HepG2 (cell line): ENCODE measurements around the gene MTA3. TPM values are rescaled to one million over a fixed set of nuclear protein-coding genes. Genes with fewer than 3 reads are reported as not detected.

Experiments
- ATAC-seq: fragments of 200-7000 bp; cut with Tn5 transposase; 3 replicates; pipeline ENCODE4 v1.9.1; 2020; ENCODE audit warnings: mild to moderate bottlenecking, moderate library complexity
- BruUV-seq: library from RNA; stranded (reverse); fragments of 400-500 nt; replicated peaks from 2 replicates; lab custom pipeline; 2021; lab: Mats Ljungman, UMichigan
- CTCF ChIA-PET: fragments of 300-600 bp; formaldehyde crosslinking; extraction: SDS; loops from one replicate; lab custom pipeline; 2021; ENCODE audit warnings: low total read pairs, inconsistent platforms, low intra/inter-chr PET ratio; lab: Yijun Ruan, JAX
- POLR2A ChIA-PET: fragments of 350-600 bp; sonication (Branson Sonifier 250); formaldehyde crosslinking; loops from one replicate; lab custom pipeline; 2020; ENCODE audit warnings: antibody characterized with exemption, inconsistent platforms; lab: Yijun Ruan, JAX
- DNase-seq: peaks from one replicate; pipeline ENCODE4 v3.0.0-alpha.2; 2015; ENCODE audit warnings: low spot score
- FAIRE-seq: peaks from 3 replicates; lab custom pipeline; 2011; peaks lifted over from hg19 to GRCh38; lab: Jason Lieb, UNC
- H2AFZ ChIP-seq: one replicate; pipeline ENCODE4 v1.6.1; 2011; ENCODE audit warnings: low read length, inconsistent platforms
- H3K27ac ChIP-seq: fragments of 300-600 bp; 3 replicates; pipeline ENCODE4 v1.8.0; 2011; ENCODE audit warnings: mixed run types, mild to moderate bottlenecking, mixed read lengths, low read length, inconsistent platforms; ENCODE audit not compliant: insufficient read depth; ENCODE audit errors: extremely low read length
- H3K27me3 ChIP-seq, 2 experiments: fragments of 200-600 bp in 1 of 2; 2 replicates in 1 of 2; 3 replicates in 1 of 2; pipeline versions ENCODE4 v1.6.0 to v1.8.0; 2011; ENCODE audit warnings: low read length in 2 of 2, mild to moderate bottlenecking in 2 of 2, moderate library complexity in 2 of 2, inconsistent platforms in 1 of 2; ENCODE audit not compliant: insufficient read depth in 2 of 2, control insufficient read depth in 1 of 2
- H3K36me3 ChIP-seq, 2 experiments: fragments of 200-600 bp in 1 of 2; replicated peaks in 1 of 2; 2 replicates in 1 of 2; 3 replicates in 1 of 2; pipeline versions ENCODE4 v1.5.1 to v1.8.0; 2011; ENCODE audit warnings: low read length in 2 of 2, inconsistent platforms in 1 of 2; ENCODE audit not compliant: insufficient read depth in 2 of 2, control insufficient read depth in 1 of 2
- H3K4me1 ChIP-seq: 2 replicates; pipeline ENCODE4 v1.5.1; 2012; ENCODE audit warnings: low read length, inconsistent platforms; ENCODE audit not compliant: insufficient read depth
- H3K4me2 ChIP-seq: 2 replicates; pipeline ENCODE4 v1.6.0; 2011; ENCODE audit warnings: low read depth, low read length, inconsistent platforms
- H3K4me3 ChIP-seq, 3 experiments: fragments of 200-600 bp in 1 of 3; sonication (generic), shearing (Covaris generic) in 1 of 3; replicated peaks in 1 of 3; 2 replicates each; pipeline ENCODE4 v1.5.1; 2011 to 2016; ENCODE audit warnings: low read length in 3 of 3, inconsistent platforms in 2 of 3, low read depth in 2 of 3, mild to moderate bottlenecking in 2 of 3, control low read depth in 1 of 3, mixed read lengths in 1 of 3; ENCODE audit not compliant: insufficient read depth in 1 of 3
- H3K79me2 ChIP-seq: one replicate; pipeline ENCODE4 v1.6.1; 2011; ENCODE audit warnings: low read length, inconsistent platforms; ENCODE audit not compliant: insufficient read depth
- H3K9ac ChIP-seq: 2 replicates; pipeline ENCODE4 v1.6.0; 2011; ENCODE audit warnings: mild to moderate bottlenecking, low read depth, low read length, inconsistent platforms; ENCODE audit not compliant: insufficient read depth
- H3K9me3 ChIP-seq: 2 replicates; pipeline ENCODE4 v1.5.1; 2012; ENCODE audit warnings: mild to moderate bottlenecking, low read length
- H4K20me1 ChIP-seq: 2 replicates; pipeline ENCODE4 v1.6.0; 2011; ENCODE audit warnings: inconsistent platforms, mild to moderate bottlenecking, low read length, moderate library complexity; ENCODE audit not compliant: insufficient read depth
- NFIB ChIP-seq: sonication (generic); formaldehyde crosslinking; IDR thresholded peaks from 2 replicates; pipeline ENCODE4 v1.9.0; 2021; ENCODE audit warnings: missing genetic modification reagents, mild to moderate bottlenecking, borderline replicate concordance
- SIX1 ChIP-seq: sonication (generic); formaldehyde crosslinking; IDR thresholded peaks from 2 replicates; pipeline ENCODE4 v1.4.0; 2020; ENCODE audit warnings: missing genetic modification reagents, borderline replicate concordance
- ZNF367 ChIP-seq: sonication (generic); formaldehyde crosslinking; IDR thresholded peaks from 2 replicates; pipeline ENCODE4 v1.4.0; 2020; ENCODE audit warnings: missing genetic modification reagents, borderline replicate concordance
- WGBS: methylation state at CpG from one replicate; pipeline ENCODE4 v1.1.6; 2017; ENCODE audit warnings: low lambda C conversion rate; 5-methylcytosine and 5-hydroxymethylcytosine counted together
- in situ Hi-C: cut with HindIII; loops from 2 replicates; pipeline ENCODE4 v1.10.0; 2017; ENCODE audit warnings: low pct_unique_long_range_greater_than_20kb; ENCODE audit not compliant: extremely low pct_ligation_motif_present
- intact Hi-C: fragments of 100-400 bp; cut with micrococcal nuclease; formaldehyde crosslinking; loops from one replicate; pipeline ENCODE4 v1.10.0; 2022; ENCODE audit not compliant: unreplicated experiment
- polyA plus RNA-seq, 8 experiments: library from polyadenylated mRNA; depleted of rRNA in 3 of 8; stranded (reverse) in 7 of 8; unstranded in 1 of 8; fragments of >200 nt; fragmentation: Illumina TruSeq in 4 of 8; extraction: Trizol in 4 of 8; gene quantifications; 2 replicates each; pipeline versions ENCODE4 v1.2.1 to v1.2.3, GENCODE V29; 2011 to 2016; ENCODE audit warnings: low read depth in 4 of 8, missing spikeins in 1 of 8, mixed read lengths in 1 of 8; ENCODE audit not compliant: insufficient read depth in 1 of 8
- total RNA-seq, 5 experiments: library from RNA; depleted of rRNA; stranded (reverse); fragments of >200 nt; fragmentation: Illumina TruSeq; extraction: Trizol; gene quantifications; 2 replicates each; pipeline ENCODE4 v1.2.3, GENCODE V29; 2016; ENCODE audit warnings: low read depth in 1 of 5
- TF ChIP-seq, protein P1 (sequence below): sonication (generic); formaldehyde crosslinking; IDR thresholded peaks from 2 replicates; pipeline ENCODE4 v1.4.0; 2020; ENCODE audit warnings: low read depth, missing genetic modification reagents

The MTA3 gene
- total and polyA plus RNA-seq, 2 of the 13 experiments (the other 11 are each of a cell fraction or from before 2014, with no cell fraction given) = 48.8 to 77.8 TPM

DNA sequence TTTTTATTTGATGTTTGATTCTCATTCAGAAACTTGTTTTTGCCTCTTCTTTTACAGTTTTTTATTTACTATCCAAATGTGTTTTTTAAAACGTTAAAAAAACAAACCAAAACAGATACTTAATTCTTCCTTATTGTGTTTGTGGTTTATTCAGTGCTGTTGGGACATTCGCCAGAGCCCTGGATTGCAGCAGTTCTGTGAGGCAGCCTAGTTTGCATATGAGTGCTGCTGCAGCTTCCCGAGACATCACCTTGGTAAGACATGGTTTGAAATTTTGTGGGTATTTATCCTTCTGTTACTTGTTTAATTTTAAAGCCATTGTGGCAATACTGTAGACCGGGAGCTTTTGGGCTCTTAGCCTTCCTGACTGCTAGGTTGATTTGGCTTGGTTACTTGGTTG, 91.2 kb downstream of the MTA3 start:
- peaks cover 11 to 54% of the 10 kb centered on the region in 2 experiments for H3K36me3 ChIP-seq
- in situ Hi-C loops = loop anchor here (5.0 to 25.0 kb wide), 3 partner anchors 167 to 797 kb away; partner anchors contain the start of gene KCNG3

More for the DNA sequence above, 91.2 kb downstream of the MTA3 start:
- H3K4me3 ChIP-seq = no peak overlapping the region
- DNase-seq (no peak), FAIRE-seq (no peak), ATAC-seq (no peak)
- no peaks in the 10 kb centered on the region for H4K20me1 ChIP-seq
- ChIA-PET CTCF (no interaction called here), POLR2A (no interaction called here)
- no TSS peak for BruUV-seq
- H3K27me3 ChIP-seq = no peaks in the 10 kb centered on the region
- no peak overlapping the region for H3K27ac ChIP-seq
- no peak overlapping the region for H3K9ac ChIP-seq
- TF ChIP-seq NFIB (no peak), ZNF367 (no peak), SIX1 (CRISPR knock-in tag) (no peak)
- TF ChIP-seq, protein P1, sequence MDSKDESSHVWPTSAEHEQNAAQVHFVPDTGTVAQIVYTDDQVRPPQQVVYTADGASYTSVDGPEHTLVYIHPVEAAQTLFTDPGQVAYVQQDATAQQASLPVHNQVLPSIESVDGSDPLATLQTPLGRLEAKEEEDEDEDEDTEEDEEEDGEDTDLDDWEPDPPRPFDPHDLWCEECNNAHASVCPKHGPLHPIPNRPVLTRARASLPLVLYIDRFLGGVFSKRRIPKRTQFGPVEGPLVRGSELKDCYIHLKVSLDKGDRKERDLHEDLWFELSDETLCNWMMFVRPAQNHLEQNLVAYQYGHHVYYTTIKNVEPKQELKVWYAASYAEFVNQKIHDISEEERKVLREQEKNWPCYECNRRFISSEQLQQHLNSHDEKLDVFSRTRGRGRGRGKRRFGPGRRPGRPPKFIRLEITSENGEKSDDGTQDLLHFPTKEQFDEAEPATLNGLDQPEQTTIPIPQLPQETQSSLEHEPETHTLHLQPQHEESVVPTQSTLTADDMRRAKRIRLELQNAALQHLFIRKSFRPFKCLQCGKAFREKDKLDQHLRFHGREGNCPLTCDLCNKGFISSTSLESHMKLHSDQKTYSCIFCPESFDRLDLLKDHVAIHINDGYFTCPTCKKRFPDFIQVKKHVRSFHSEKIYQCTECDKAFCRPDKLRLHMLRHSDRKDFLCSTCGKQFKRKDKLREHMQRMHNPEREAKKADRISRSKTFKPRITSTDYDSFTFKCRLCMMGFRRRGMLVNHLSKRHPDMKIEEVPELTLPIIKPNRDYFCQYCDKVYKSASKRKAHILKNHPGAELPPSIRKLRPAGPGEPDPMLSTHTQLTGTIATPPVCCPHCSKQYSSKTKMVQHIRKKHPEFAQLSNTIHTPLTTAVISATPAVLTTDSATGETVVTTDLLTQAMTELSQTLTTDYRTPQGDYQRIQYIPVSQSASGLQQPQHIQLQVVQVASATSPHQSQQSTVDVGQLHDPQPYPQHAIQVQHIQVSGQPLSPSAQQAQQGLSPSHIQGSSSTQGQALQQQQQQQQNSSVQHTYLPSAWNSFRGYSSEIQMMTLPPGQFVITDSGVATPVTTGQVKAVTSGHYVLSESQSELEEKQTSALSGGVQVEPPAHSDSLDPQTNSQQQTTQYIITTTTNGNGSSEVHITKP = no peak
- no peaks in the 10 kb centered on the region for H3K9me3 ChIP-seq
- intact Hi-C loops = loop anchor here (5.0 kb wide), 2 partner anchors 297 to 807 kb away; partner anchors contain the start of gene COX7A2L
- H3K79me2 ChIP-seq = peaks cover 2% of the 10 kb centered on the region
- peaks cover 4% of the 10 kb centered on the region; the same call in 1 of the 2 replicates for H3K4me1 ChIP-seq
- WGBS = 90% methylated on average over 4 of the region's 4 CpGs
- H3K4me2 ChIP-seq = no peak overlapping the region
- H2AFZ ChIP-seq = no peak overlapping the region
